Neural cell (in vitro differentiated cells): Measurements from ENCODE around the gene TBCK.

ENCODE experiments used
- EP300 ChIP-seq: fragments of 450-650 bp; conservative IDR thresholded peaks from 2 replicates; pipeline ENCODE4 v1.6.1; 2014; ENCODE audit warnings: antibody characterized with exemption, mild to moderate bottlenecking, moderate library complexity; ENCODE audit not compliant: poor library complexity, severe bottlenecking
- EZH2 ChIP-seq: fragments of 200-600, 300-800 bp; shearing (Covaris generic), sonication (generic); IDR thresholded peaks from 2 replicates; pipeline ENCODE4 v1.6.1; 2014; ENCODE audit warnings: antibody characterized with exemption, low read length, borderline replicate concordance, mild to moderate bottlenecking; ENCODE audit not compliant: insufficient read depth, poor library complexity, severe bottlenecking
- MXI1 ChIP-seq: fragments of 450-650 bp; conservative IDR thresholded peaks from 2 replicates; pipeline ENCODE4 v1.6.1; 2014; ENCODE audit warnings: antibody characterized with exemption, mild to moderate bottlenecking; ENCODE audit not compliant: poor library complexity, severe bottlenecking
- POLR2AphosphoS5 ChIP-seq: IDR thresholded peaks from 2 replicates; pipeline ENCODE4 v1.6.1; 2012
- RAD21 ChIP-seq: fragments of 450-650 bp; conservative IDR thresholded peaks from 2 replicates; pipeline ENCODE4 v1.6.1; 2014; ENCODE audit warnings: antibody characterized with exemption, mild to moderate bottlenecking, moderate library complexity
- SMC3 ChIP-seq: fragments of 450-650 bp; conservative IDR thresholded peaks from 2 replicates; pipeline ENCODE4 v1.6.1; 2014; ENCODE audit warnings: antibody characterized with exemption, mild to moderate bottlenecking, moderate library complexity; ENCODE audit not compliant: poor library complexity
- TAF1 ChIP-seq: IDR thresholded peaks from 2 replicates; pipeline ENCODE4 v1.6.1; 2012; ENCODE audit warnings: low read depth
- TF ChIP-seq, protein P1 (sequence below): fragments of 450-650 bp; IDR thresholded peaks from 2 replicates; pipeline ENCODE4 v1.5.1; 2014; ENCODE audit warnings: antibody characterized with exemption, mild to moderate bottlenecking, moderate library complexity; ENCODE audit not compliant: poor library complexity, severe bottlenecking
- TF ChIP-seq, protein P2 (sequence below): IDR thresholded peaks from 2 replicates; pipeline ENCODE4 v1.6.1; 2012; ENCODE audit warnings: borderline replicate concordance

DNA sequence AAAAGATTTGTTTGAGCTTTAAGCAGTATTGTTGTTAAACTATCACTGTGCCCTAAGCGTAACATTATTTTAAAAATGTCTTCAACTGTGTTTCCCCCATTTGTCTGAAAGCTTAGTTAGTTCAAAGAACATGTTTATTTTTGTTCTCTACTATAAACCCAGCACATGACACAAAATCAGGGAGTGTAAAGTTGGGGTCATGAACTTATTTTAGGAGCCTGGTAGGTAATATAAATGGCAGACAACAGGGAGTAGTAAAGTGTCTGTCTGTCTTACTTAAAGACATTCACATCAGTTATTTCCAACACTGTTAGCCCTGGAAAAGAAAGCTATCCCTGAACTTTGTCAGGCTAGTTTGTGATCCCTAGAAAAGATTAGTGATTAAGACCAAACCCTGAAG is 4.2 kb upstream of the TBCK start:
- TF ChIP-seq SMC3 = no peak
- TF ChIP-seq, protein P1, sequence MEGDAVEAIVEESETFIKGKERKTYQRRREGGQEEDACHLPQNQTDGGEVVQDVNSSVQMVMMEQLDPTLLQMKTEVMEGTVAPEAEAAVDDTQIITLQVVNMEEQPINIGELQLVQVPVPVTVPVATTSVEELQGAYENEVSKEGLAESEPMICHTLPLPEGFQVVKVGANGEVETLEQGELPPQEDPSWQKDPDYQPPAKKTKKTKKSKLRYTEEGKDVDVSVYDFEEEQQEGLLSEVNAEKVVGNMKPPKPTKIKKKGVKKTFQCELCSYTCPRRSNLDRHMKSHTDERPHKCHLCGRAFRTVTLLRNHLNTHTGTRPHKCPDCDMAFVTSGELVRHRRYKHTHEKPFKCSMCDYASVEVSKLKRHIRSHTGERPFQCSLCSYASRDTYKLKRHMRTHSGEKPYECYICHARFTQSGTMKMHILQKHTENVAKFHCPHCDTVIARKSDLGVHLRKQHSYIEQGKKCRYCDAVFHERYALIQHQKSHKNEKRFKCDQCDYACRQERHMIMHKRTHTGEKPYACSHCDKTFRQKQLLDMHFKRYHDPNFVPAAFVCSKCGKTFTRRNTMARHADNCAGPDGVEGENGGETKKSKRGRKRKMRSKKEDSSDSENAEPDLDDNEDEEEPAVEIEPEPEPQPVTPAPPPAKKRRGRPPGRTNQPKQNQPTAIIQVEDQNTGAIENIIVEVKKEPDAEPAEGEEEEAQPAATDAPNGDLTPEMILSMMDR = no peak
- TF ChIP-seq EP300 = no peak
- TF ChIP-seq POLR2AphosphoS5 = no peak
- TF ChIP-seq, protein P2, sequence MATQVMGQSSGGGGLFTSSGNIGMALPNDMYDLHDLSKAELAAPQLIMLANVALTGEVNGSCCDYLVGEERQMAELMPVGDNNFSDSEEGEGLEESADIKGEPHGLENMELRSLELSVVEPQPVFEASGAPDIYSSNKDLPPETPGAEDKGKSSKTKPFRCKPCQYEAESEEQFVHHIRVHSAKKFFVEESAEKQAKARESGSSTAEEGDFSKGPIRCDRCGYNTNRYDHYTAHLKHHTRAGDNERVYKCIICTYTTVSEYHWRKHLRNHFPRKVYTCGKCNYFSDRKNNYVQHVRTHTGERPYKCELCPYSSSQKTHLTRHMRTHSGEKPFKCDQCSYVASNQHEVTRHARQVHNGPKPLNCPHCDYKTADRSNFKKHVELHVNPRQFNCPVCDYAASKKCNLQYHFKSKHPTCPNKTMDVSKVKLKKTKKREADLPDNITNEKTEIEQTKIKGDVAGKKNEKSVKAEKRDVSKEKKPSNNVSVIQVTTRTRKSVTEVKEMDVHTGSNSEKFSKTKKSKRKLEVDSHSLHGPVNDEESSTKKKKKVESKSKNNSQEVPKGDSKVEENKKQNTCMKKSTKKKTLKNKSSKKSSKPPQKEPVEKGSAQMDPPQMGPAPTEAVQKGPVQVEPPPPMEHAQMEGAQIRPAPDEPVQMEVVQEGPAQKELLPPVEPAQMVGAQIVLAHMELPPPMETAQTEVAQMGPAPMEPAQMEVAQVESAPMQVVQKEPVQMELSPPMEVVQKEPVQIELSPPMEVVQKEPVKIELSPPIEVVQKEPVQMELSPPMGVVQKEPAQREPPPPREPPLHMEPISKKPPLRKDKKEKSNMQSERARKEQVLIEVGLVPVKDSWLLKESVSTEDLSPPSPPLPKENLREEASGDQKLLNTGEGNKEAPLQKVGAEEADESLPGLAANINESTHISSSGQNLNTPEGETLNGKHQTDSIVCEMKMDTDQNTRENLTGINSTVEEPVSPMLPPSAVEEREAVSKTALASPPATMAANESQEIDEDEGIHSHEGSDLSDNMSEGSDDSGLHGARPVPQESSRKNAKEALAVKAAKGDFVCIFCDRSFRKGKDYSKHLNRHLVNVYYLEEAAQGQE = no peak
- TF ChIP-seq TAF1 = no peak
- TF ChIP-seq MXI1 = no peak
- no peak for TF ChIP-seq RAD21
- no peak for TF ChIP-seq EZH2
